GM23338 (cell line): Measurements from ENCODE around the gene OBP2A. TPM values are rescaled to one million over a fixed set of nuclear protein-coding genes. Genes with fewer than 3 reads are reported as not detected.

ENCODE experiments used
- ATAC-seq: fragments of 200-7000 bp; cut with Tn5 transposase; 3 replicates; pipeline ENCODE4 v1.9.1; 2020
- DNase-seq: peaks from one replicate; pipeline ENCODE4 v3.0.0-alpha.2; 2015; ENCODE audit warnings: low spot score
- H2AFZ ChIP-seq: fragments of 200-600 bp; sonication (generic); 2 replicates; pipeline ENCODE4 v1.8.0; 2016; ENCODE audit warnings: antibody characterized with exemption, mild to moderate bottlenecking, moderate library complexity
- H3F3A ChIP-seq: fragments of 200-600 bp; sonication (generic); replicated peaks from 2 replicates; pipeline ENCODE4 v1.8.0; 2017; ENCODE audit warnings: antibody characterized with exemption, mixed run types, low read depth
- H3K27ac ChIP-seq: fragments of 200-600 bp; sonication (generic); 2 replicates; pipeline ENCODE4 v1.6.1; 2016; ENCODE audit warnings: low read depth
- H3K27me3 ChIP-seq: fragments of 200-600 bp; sonication (generic); 2 replicates; pipeline ENCODE4 v1.8.0; 2016; ENCODE audit warnings: mild to moderate bottlenecking, mixed run types, moderate library complexity; ENCODE audit not compliant: insufficient read depth
- H3K36me3 ChIP-seq: fragments of 200-600 bp; sonication (generic); 2 replicates; pipeline ENCODE4 v1.8.0; 2016; ENCODE audit warnings: mild to moderate bottlenecking; ENCODE audit not compliant: insufficient read depth
- H3K4me1 ChIP-seq: fragments of 200-600 bp; sonication (generic); 2 replicates; pipeline ENCODE4 v1.8.0; 2016; ENCODE audit warnings: mild to moderate bottlenecking, moderate library complexity; ENCODE audit not compliant: insufficient read depth
- H3K4me2 ChIP-seq: fragments of 200-600 bp; sonication (generic); 2 replicates; pipeline ENCODE4 v1.7.1; 2017; ENCODE audit warnings: mixed run types
- H3K4me3 ChIP-seq: fragments of 200-600 bp; sonication (generic); 2 replicates; pipeline ENCODE4 v1.6.1; 2016; ENCODE audit warnings: mixed run types
- H3K79me2 ChIP-seq: fragments of 200-600 bp; sonication (generic); replicated peaks from 2 replicates; pipeline ENCODE4 v1.8.0; 2017; ENCODE audit warnings: mild to moderate bottlenecking; ENCODE audit not compliant: insufficient read depth
- H3K9me2 ChIP-seq: fragments of 200-600 bp; sonication (generic); 2 replicates; pipeline ENCODE4 v1.8.0; 2017; ENCODE audit not compliant: insufficient read depth
- H4K20me1 ChIP-seq: fragments of 200-600 bp; sonication (generic); replicated peaks from 2 replicates; pipeline ENCODE4 v1.8.0; 2017; ENCODE audit warnings: mild to moderate bottlenecking; ENCODE audit not compliant: insufficient read depth
- H3K27ac Mint-ChIP-seq: 2 replicates; pipeline ENCODE4 v1.8.0; 2020; ENCODE audit warnings: inconsistent platforms, mild to moderate bottlenecking, moderate library complexity, mixed read lengths
- H3K27me3 Mint-ChIP-seq: 3 replicates; pipeline ENCODE4 v1.8.0; 2022; ENCODE audit warnings: low read depth, mild to moderate bottlenecking, moderate library complexity, mixed read lengths, inconsistent platforms; ENCODE audit not compliant: insufficient read depth, poor library complexity
- H3K36me3 Mint-ChIP-seq: 3 replicates; pipeline ENCODE4 v1.8.0; 2021; ENCODE audit warnings: low read depth, mild to moderate bottlenecking, inconsistent platforms, moderate library complexity, mixed read lengths
- H3K4me1 Mint-ChIP-seq: 3 replicates; pipeline ENCODE4 v1.8.0; 2020; ENCODE audit warnings: mild to moderate bottlenecking, inconsistent platforms, mixed read lengths
- H3K4me3 Mint-ChIP-seq: 3 replicates; pipeline ENCODE4 v1.8.0; 2021; ENCODE audit warnings: moderate library complexity, mild to moderate bottlenecking, inconsistent platforms, mixed read lengths
- H3K9me3 Mint-ChIP-seq: 3 replicates; pipeline ENCODE4 v1.8.0; 2020; ENCODE audit warnings: moderate library complexity, mild to moderate bottlenecking, inconsistent platforms, mixed read lengths
- CREB1 ChIP-seq: fragments of 250-450 bp; sonication (Bioruptor Pico); IDR thresholded peaks from 2 replicates; pipeline ENCODE4 v1.5.0; 2020; ENCODE audit warnings: low read depth, mild to moderate bottlenecking, moderate library complexity
- POLR2AphosphoS5 ChIP-seq: IDR thresholded peaks from 2 replicates; pipeline ENCODE4 v1.6.1; 2016; ENCODE audit warnings: antibody characterized with exemption, low read depth
- polyA plus RNA-seq: library from polyadenylated mRNA; unstranded; fragments of >200 nt; fragmentation: Nextera tagmentation; extraction: Ambion mirVana; gene quantifications from 2 replicates; pipeline ENCODE4 v1.2.1, GENCODE V29; 2016
- total RNA-seq: library from RNA; depleted of rRNA; stranded (reverse); fragments of >200 nt; shearing (Covaris generic); gene quantifications from 2 replicates; pipeline ENCODE4 v1.2.3, GENCODE V29; 2014
- TF ChIP-seq, protein P1 (sequence below), 2 experiments: fragments of 200-600 bp in 1 of 2; sonication (generic) in 1 of 2; conservative IDR thresholded peaks; 2 replicates each; pipeline versions ENCODE4 v1.5.1 to v1.6.1; 2016 to 2017; ENCODE audit warnings: antibody characterized with exemption in 2 of 2, low read depth in 2 of 2, mild to moderate bottlenecking in 2 of 2, moderate library complexity in 1 of 2
- TF ChIP-seq, protein P2 (sequence below): IDR thresholded peaks from one replicate; pipeline ENCODE4 v1.6.1; 2018; ENCODE audit warnings: antibody characterized with exemption; ENCODE audit not compliant: unreplicated experiment
- TF ChIP-seq, protein P3 (sequence below): fragments of 250-450 bp; sonication (Bioruptor Pico); IDR thresholded peaks from 2 replicates; pipeline ENCODE4 v1.5.0; 2020; ENCODE audit warnings: mild to moderate bottlenecking, moderate library complexity

OBP2A gene
- total and polyA plus RNA-seq, 2 experiments from 2014 or later = not detected

DNA sequence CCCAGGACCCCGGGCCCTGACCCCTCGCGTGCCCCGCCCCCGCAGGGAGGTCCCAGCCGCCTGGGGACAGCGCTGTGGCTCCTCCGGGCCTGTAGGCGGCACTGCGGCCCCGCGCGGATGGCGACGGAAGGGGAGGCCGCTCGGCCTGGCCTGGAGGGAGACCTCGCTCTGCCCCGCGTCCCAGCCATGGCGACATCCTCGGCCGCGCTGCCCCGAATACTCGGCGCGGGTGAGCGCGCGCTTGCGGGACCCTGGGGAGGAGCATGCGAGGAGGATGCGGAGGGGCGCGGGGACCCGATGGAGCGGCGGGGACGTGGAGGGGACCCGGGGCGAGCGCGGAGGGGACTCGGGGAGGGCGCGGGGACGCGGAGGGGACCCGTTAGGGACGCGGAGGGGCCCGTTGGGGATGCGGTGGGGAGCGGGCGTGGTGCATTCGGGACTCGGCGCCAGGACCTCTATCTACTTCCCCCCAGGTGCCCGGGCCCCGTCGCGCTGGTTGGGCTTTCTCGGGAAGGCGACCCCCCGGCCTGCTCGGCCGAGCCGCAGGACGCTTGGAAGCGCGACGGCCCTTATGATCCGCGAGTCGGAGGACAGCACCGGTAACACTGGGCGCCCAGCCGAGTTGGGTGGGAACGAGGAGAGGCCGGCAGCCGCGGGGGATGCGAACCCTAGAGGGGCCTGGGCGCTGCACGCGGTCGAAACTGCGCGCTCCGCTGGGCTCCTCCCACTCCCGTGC is 45.2 kb upstream of the OBP2A start, which contains the start of gene MRPS2:
Gene MRPS2, plus strand, starts transcription at position 158 of the 736 bp plus-strand sequence. Its CDS starts 29 bp downstream, at position 187.
- no peaks in the 10 kb centered on the region; the same call in 1 of the 2 replicates for H3K4me1 ChIP-seq
- no peaks in the 10 kb centered on the region; the same call in 2 of the 3 replicates for H3K9me3 Mint-ChIP-seq
- TF ChIP-seq, protein P1, sequence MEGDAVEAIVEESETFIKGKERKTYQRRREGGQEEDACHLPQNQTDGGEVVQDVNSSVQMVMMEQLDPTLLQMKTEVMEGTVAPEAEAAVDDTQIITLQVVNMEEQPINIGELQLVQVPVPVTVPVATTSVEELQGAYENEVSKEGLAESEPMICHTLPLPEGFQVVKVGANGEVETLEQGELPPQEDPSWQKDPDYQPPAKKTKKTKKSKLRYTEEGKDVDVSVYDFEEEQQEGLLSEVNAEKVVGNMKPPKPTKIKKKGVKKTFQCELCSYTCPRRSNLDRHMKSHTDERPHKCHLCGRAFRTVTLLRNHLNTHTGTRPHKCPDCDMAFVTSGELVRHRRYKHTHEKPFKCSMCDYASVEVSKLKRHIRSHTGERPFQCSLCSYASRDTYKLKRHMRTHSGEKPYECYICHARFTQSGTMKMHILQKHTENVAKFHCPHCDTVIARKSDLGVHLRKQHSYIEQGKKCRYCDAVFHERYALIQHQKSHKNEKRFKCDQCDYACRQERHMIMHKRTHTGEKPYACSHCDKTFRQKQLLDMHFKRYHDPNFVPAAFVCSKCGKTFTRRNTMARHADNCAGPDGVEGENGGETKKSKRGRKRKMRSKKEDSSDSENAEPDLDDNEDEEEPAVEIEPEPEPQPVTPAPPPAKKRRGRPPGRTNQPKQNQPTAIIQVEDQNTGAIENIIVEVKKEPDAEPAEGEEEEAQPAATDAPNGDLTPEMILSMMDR (conservative IDR thresholded peaks at IDR 0.05; ENCODE audit: low read depth in 2 of 2) = peak; percentile 54 to 91; a peak in 3 of 4 replicates
- TF ChIP-seq CREB1 (CRISPR knock-in tag) (peak; percentile 52), POLR2AphosphoS5 (peak; percentile 84)
- TF ChIP-seq, protein P2, sequence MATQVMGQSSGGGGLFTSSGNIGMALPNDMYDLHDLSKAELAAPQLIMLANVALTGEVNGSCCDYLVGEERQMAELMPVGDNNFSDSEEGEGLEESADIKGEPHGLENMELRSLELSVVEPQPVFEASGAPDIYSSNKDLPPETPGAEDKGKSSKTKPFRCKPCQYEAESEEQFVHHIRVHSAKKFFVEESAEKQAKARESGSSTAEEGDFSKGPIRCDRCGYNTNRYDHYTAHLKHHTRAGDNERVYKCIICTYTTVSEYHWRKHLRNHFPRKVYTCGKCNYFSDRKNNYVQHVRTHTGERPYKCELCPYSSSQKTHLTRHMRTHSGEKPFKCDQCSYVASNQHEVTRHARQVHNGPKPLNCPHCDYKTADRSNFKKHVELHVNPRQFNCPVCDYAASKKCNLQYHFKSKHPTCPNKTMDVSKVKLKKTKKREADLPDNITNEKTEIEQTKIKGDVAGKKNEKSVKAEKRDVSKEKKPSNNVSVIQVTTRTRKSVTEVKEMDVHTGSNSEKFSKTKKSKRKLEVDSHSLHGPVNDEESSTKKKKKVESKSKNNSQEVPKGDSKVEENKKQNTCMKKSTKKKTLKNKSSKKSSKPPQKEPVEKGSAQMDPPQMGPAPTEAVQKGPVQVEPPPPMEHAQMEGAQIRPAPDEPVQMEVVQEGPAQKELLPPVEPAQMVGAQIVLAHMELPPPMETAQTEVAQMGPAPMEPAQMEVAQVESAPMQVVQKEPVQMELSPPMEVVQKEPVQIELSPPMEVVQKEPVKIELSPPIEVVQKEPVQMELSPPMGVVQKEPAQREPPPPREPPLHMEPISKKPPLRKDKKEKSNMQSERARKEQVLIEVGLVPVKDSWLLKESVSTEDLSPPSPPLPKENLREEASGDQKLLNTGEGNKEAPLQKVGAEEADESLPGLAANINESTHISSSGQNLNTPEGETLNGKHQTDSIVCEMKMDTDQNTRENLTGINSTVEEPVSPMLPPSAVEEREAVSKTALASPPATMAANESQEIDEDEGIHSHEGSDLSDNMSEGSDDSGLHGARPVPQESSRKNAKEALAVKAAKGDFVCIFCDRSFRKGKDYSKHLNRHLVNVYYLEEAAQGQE = no peak
- H3K4me2 ChIP-seq = peak within 1 kb of the TSS; percentile 95
- H3K79me2 ChIP-seq = peaks cover 19% of the 10 kb centered on the region
- ATAC-seq = peak; percentile 88
- H3K36me3 Mint-ChIP-seq = peaks cover 39% of the 10 kb centered on the region
- peak within 1 kb of the TSS; percentile 83 for H3K4me3 ChIP-seq
- peak; percentile 93 for DNase-seq
- no peaks in the 10 kb centered on the region for H3K27me3 ChIP-seq
- H3F3A ChIP-seq = 0 out of 2 replicates have a peak, but pooled peaks cover 3% of the 10 kb centered on the region
- H3K27ac ChIP-seq = no peak within 1 kb of the TSS
- H2AFZ ChIP-seq = peak within 1 kb of the TSS; percentile 94
- peaks cover 14% of the 10 kb centered on the region for H3K4me1 Mint-ChIP-seq
- H3K9me2 ChIP-seq = no peaks in the 10 kb centered on the region
- H4K20me1 ChIP-seq = no peaks in the 10 kb centered on the region; the same call in none of the 2 replicates
- peaks cover 14% of the 10 kb centered on the region for H3K27me3 Mint-ChIP-seq
- peaks cover 9% of the 10 kb centered on the region; the same call in 1 of the 2 replicates for H3K36me3 ChIP-seq
- H3K27ac Mint-ChIP-seq = peak within 1 kb of the TSS; percentile 89
- peak within 1 kb of the TSS; percentile 82 for H3K4me3 Mint-ChIP-seq

DNA sequence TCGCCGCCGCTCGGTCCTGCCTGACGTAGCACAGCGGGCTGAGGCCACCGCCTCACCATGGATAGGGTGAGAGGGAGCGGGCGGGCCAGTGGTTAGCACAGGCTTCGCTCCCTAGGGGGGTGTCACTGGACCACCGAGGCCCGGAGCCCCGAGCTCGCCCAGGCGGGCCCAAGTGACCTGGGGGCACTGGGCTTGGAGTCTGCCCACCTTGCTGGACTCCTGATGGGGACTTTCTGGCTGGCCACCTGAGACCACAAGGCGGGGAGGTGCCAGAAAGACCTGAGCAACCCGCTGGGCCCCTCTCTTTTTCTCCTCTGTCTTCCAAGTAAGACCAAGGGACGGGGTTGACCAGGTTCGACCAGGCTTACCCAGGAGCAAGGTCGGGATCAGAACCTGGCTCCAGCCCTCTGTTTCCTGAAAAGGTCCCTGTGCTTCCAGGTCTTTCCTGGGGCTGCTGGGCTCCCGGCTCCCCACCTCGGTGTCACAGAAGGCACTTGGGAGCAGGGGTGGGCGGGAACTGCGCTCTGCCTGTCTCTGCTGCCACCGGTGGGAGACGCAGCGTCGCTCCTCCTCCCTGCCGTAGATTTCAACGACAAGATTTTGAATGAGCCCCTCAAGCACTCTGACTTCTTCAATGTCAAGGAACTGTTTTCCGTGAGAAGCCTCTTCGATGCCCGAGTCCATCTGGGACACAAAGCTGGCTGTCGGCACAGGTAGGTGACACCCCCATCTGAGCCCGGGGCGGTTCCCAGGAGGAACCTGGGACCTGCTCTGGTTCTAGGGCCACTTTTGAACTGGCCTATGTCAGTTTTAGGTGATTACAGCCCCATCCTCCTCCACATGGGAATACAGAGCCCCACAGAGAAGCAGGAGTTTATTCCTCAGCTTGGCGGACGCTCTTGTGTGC is 44.4 kb upstream of the OBP2A start:
- Mint-ChIP-seq H3K36me3 (peaks cover 39% of the 10 kb centered on the region), H3K27me3 (peaks cover 14% of the 10 kb centered on the region), H3K27ac (peak overlapping the region; percentile 36; the same call in 1 of the 2 replicates), H3K9me3 (no peaks in the 10 kb centered on the region; the same call in 2 of the 3 replicates), H3K4me1 (peaks cover 14% of the 10 kb centered on the region), H3K4me3 (peak overlapping the region; percentile 82)
- Histone ChIP-seq H3K79me2 (peaks cover 19% of the 10 kb centered on the region), H2AFZ (no peak overlapping the region), H3K9me2 (no peaks in the 10 kb centered on the region), H4K20me1 (no peaks in the 10 kb centered on the region; the same call in 1 of the 2 replicates), H3K27ac (no peak overlapping the region), H3K27me3 (no peaks in the 10 kb centered on the region), H3K4me3 (peak overlapping the region; percentile 83), H3K4me2 (peak overlapping the region; percentile 95), H3F3A (0 out of 2 replicates have a peak, but pooled peaks cover 3% of the 10 kb centered on the region), H3K36me3 (peaks cover 9% of the 10 kb centered on the region; the same call in 1 of the 2 replicates), H3K4me1 (no peaks in the 10 kb centered on the region; the same call in 1 of the 2 replicates)
- ATAC-seq = peak; percentile 51
- DNase-seq = no peak
- TF ChIP-seq, protein P3, sequence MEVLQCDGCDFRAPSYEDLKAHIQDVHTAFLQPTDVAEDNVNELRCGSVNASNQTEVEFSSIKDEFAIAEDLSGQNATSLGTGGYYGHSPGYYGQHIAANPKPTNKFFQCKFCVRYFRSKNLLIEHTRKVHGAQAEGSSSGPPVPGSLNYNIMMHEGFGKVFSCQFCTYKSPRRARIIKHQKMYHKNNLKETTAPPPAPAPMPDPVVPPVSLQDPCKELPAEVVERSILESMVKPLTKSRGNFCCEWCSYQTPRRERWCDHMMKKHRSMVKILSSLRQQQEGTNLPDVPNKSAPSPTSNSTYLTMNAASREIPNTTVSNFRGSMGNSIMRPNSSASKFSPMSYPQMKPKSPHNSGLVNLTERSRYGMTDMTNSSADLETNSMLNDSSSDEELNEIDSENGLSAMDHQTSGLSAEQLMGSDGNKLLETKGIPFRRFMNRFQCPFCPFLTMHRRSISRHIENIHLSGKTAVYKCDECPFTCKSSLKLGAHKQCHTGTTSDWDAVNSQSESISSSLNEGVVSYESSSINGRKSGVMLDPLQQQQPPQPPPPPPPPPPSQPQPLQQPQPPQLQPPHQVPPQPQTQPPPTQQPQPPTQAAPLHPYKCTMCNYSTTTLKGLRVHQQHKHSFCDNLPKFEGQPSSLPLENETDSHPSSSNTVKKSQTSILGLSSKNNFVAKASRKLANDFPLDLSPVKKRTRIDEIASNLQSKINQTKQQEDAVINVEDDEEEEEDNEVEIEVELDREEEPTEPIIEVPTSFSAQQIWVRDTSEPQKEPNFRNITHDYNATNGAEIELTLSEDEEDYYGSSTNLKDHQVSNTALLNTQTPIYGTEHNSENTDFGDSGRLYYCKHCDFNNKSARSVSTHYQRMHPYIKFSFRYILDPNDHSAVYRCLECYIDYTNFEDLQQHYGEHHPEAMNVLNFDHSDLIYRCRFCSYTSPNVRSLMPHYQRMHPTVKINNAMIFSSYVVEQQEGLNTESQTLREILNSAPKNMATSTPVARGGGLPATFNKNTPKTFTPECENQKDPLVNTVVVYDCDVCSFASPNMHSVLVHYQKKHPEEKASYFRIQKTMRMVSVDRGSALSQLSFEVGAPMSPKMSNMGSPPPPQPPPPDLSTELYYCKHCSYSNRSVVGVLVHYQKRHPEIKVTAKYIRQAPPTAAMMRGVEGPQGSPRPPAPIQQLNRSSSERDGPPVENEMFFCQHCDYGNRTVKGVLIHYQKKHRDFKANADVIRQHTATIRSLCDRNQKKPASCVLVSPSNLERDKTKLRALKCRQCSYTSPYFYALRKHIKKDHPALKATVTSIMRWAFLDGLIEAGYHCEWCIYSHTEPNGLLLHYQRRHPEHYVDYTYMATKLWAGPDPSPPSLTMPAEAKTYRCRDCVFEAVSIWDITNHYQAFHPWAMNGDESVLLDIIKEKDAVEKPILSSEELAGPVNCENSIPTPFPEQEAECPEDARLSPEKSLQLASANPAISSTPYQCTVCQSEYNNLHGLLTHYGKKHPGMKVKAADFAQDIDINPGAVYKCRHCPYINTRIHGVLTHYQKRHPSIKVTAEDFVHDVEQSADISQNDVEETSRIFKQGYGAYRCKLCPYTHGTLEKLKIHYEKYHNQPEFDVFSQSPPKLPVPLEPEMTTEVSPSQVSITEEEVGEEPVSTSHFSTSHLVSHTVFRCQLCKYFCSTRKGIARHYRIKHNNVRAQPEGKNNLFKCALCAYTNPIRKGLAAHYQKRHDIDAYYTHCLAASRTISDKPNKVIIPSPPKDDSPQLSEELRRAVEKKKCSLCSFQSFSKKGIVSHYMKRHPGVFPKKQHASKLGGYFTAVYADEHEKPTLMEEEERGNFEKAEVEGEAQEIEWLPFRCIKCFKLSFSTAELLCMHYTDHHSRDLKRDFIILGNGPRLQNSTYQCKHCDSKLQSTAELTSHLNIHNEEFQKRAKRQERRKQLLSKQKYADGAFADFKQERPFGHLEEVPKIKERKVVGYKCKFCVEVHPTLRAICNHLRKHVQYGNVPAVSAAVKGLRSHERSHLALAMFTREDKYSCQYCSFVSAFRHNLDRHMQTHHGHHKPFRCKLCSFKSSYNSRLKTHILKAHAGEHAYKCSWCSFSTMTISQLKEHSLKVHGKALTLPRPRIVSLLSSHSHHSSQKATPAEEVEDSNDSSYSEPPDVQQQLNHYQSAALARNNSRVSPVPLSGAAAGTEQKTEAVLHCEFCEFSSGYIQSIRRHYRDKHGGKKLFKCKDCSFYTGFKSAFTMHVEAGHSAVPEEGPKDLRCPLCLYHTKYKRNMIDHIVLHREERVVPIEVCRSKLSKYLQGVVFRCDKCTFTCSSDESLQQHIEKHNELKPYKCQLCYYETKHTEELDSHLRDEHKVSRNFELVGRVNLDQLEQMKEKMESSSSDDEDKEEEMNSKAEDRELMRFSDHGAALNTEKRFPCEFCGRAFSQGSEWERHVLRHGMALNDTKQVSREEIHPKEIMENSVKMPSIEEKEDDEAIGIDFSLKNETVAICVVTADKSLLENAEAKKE = no peak
- no peak for TF ChIP-seq CREB1 (CRISPR knock-in tag)
